Measurements from ENCODE around the gene NRG3.

NRG3 gene

GRCh38 chr10:82888809-82889455 lies 1013.9 kb downstream of the NRG3 start:
- Histone ChIP-seq H3K9me3 (no peaks in the 10 kb centered on the region), H3K36me3 (no peaks in the 10 kb centered on the region), H3K4me1 (no peaks in the 10 kb centered on the region), H3K27ac (no peak overlapping the region), H3K27me3 (no peaks in the 10 kb centered on the region), H3K4me3 (no peak overlapping the region)
- no peak for DNase-seq
- intact Hi-C loops (cut with DNase I; ENCODE audit: low total_unique reads), result no loop called here
- TF ChIP-seq CTCF (IDR thresholded peaks at IDR 0.05), result no peak

GRCh38 chr10:82889728-82890127 lies 1014.7 kb downstream of the NRG3 start:
- no peak overlapping the region for H3K27ac ChIP-seq
- no peaks in the 10 kb centered on the region for H3K9me3 ChIP-seq
- H3K36me3 ChIP-seq, result no peaks in the 10 kb centered on the region
- no peaks in the 10 kb centered on the region for H3K27me3 ChIP-seq
- TF ChIP-seq CTCF (IDR thresholded peaks at IDR 0.05), result no peak
- no peak overlapping the region for H3K4me3 ChIP-seq
- intact Hi-C loops (cut with DNase I; ENCODE audit: low total_unique reads), result no loop called here
- DNase-seq, result no peak
- H3K4me1 ChIP-seq, result no peaks in the 10 kb centered on the region

GRCh38 chr10:82890573-82890972 lies 1015.6 kb downstream of the NRG3 start:
- no peak for TF ChIP-seq CTCF (IDR thresholded peaks at IDR 0.05)

GRCh38 chr10:82908096-82908495 lies 1033.1 kb downstream of the NRG3 start:
- intact Hi-C loops (cut with DNase I; ENCODE audit: low total_unique reads), result no loop called here
- DNase-seq, result no peak
- Histone ChIP-seq H3K27ac (no peak overlapping the region), H3K9me3 (no peaks in the 10 kb centered on the region), H3K4me3 (no peak overlapping the region), H3K36me3 (no peaks in the 10 kb centered on the region), H3K27me3 (no peaks in the 10 kb centered on the region), H3K4me1 (no peaks in the 10 kb centered on the region)
- no peak for TF ChIP-seq CTCF (IDR thresholded peaks at IDR 0.05)

More at GRCh38 chr10:82890573-82890972, 1015.6 kb downstream of the NRG3 start:
- Histone ChIP-seq H3K9me3 (no peaks in the 10 kb centered on the region), H3K27me3 (no peaks in the 10 kb centered on the region), H3K4me1 (no peaks in the 10 kb centered on the region), H3K4me3 (no peak overlapping the region), H3K27ac (no peak overlapping the region), H3K36me3 (no peaks in the 10 kb centered on the region)
- intact Hi-C loops (cut with DNase I; ENCODE audit: low total_unique reads), result no loop called here
- DNase-seq, result no peak

GRCh38 chr10:82908751-82909150 lies 1033.8 kb downstream of the NRG3 start:
- DNase-seq, result no peak
- H3K27me3 ChIP-seq, result no peaks in the 10 kb centered on the region
- no peak for TF ChIP-seq CTCF (IDR thresholded peaks at IDR 0.05)
- H3K27ac ChIP-seq, result no peak overlapping the region
- no peak overlapping the region for H3K4me3 ChIP-seq
- H3K36me3 ChIP-seq, result no peaks in the 10 kb centered on the region
- no peaks in the 10 kb centered on the region for H3K9me3 ChIP-seq
- intact Hi-C loops (cut with DNase I; ENCODE audit: low total_unique reads), result no loop called here
- H3K4me1 ChIP-seq, result no peaks in the 10 kb centered on the region

GRCh38 chr10:82910301-82910700 lies 1035.3 kb downstream of the NRG3 start:
- Histone ChIP-seq H3K4me1 (no peaks in the 10 kb centered on the region), H3K36me3 (no peaks in the 10 kb centered on the region), H3K4me3 (no peak overlapping the region), H3K27ac (no peak overlapping the region), H3K9me3 (no peaks in the 10 kb centered on the region), H3K27me3 (no peaks in the 10 kb centered on the region)
- DNase-seq, result no peak
- no peak for TF ChIP-seq CTCF (IDR thresholded peaks at IDR 0.05)
- intact Hi-C loops (cut with DNase I; ENCODE audit: low total_unique reads), result no loop called here

Data from tibial artery (tissue), 4 donors.